OCI-LY7 (cell line): ENCODE measurements around the gene CHL1.

ENCODE experiments used
- EZH2phosphoT487 ChIP-seq: fragments of 200-600 bp; sonication (generic); IDR thresholded peaks from 2 replicates; pipeline ENCODE4 v1.6.1; 2018; ENCODE audit warnings: low read depth, borderline replicate concordance, mild to moderate bottlenecking, mixed run types, antibody characterized with exemption, low read length, moderate library complexity, mixed read lengths
- TF ChIP-seq, protein P1 (sequence below): fragments of 200-600 bp; sonication (generic); conservative IDR thresholded peaks from 2 replicates; pipeline ENCODE4 v1.5.1; 2014; ENCODE audit warnings: mild to moderate bottlenecking, antibody characterized with exemption, low read length, moderate library complexity, mixed read lengths

GRCh38 chr3:307182-307581 lies 110.6 kb downstream of the CHL1 start:
- TF ChIP-seq, protein P1, sequence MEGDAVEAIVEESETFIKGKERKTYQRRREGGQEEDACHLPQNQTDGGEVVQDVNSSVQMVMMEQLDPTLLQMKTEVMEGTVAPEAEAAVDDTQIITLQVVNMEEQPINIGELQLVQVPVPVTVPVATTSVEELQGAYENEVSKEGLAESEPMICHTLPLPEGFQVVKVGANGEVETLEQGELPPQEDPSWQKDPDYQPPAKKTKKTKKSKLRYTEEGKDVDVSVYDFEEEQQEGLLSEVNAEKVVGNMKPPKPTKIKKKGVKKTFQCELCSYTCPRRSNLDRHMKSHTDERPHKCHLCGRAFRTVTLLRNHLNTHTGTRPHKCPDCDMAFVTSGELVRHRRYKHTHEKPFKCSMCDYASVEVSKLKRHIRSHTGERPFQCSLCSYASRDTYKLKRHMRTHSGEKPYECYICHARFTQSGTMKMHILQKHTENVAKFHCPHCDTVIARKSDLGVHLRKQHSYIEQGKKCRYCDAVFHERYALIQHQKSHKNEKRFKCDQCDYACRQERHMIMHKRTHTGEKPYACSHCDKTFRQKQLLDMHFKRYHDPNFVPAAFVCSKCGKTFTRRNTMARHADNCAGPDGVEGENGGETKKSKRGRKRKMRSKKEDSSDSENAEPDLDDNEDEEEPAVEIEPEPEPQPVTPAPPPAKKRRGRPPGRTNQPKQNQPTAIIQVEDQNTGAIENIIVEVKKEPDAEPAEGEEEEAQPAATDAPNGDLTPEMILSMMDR: no peak
- no peak for TF ChIP-seq EZH2phosphoT487
